Cardiac fibroblast (primary cell): ENCODE data around the gene P2RX2.
A peak's percentile ranks its signal among the peaks of the same experiment; 100 is the strongest.

Experiments
- DNase-seq, 2 donors: peaks; one replicate each; pipeline versions ENCODE4 v3.0.0 to v3.0.0-alpha.2; 2010; ENCODE audit warnings: low read depth in 2 of 2
- H3K4me3 ChIP-seq, 2 donors: replicated peaks in 1 of 2; 1 replicate in 1 of 2; 2 replicates in 1 of 2; pipeline ENCODE4 v1.5.1; 2011; ENCODE audit warnings: low read depth in 2 of 2, low read length in 2 of 2, mild to moderate bottlenecking in 2 of 2, moderate library complexity in 1 of 2
- CTCF ChIP-seq: IDR thresholded peaks from one replicate; pipeline ENCODE4 v1.5.1; 2011; ENCODE audit warnings: low read depth, mild to moderate bottlenecking, low read length, inconsistent platforms

P2RX2 gene

GRCh38 chr12:132578118-132578517, 40.5 kb upstream of the P2RX2 start:
- no peak for TF ChIP-seq CTCF
- no peak overlapping the region for H3K4me3 ChIP-seq
- no peak for DNase-seq

- DNase-seq = no peak
- TF ChIP-seq CTCF = no peak
Measured at GRCh38 chr12:132578826-132579225, 39.8 kb upstream of the P2RX2 start.

GRCh38 chr12:132579744-132580143, 38.8 kb upstream of the P2RX2 start:
- H3K4me3 ChIP-seq = no peak overlapping the region
- TF ChIP-seq CTCF = no peak
- DNase-seq = no peak

More at GRCh38 chr12:132578826-132579225, 39.8 kb upstream of the P2RX2 start:
- H3K4me3 ChIP-seq = no peak overlapping the region

- TF ChIP-seq CTCF = no peak
- H3K4me3 ChIP-seq = no peak overlapping the region
- no peak for DNase-seq
Measured at GRCh38 chr12:132580701-132581292, 37.8 kb upstream of the P2RX2 start.

GRCh38 chr12:132581348-132582057, 37.1 kb upstream of the P2RX2 start:
- H3K4me3 ChIP-seq = no peak overlapping the region
- TF ChIP-seq CTCF = no peak
- no peak for DNase-seq

GRCh38 chr12:132582058-132582420, 36.5 kb upstream of the P2RX2 start:
- TF ChIP-seq CTCF = no peak
- H3K4me3 ChIP-seq = peak overlapping the region in 1 of 2 donors; percentile 36

More at GRCh38 chr12:132582058-132582420, 36.5 kb upstream of the P2RX2 start:
- DNase-seq = peak in 1 of 2 donors; percentile 32
